ENCODE data around the gene WEE2. TPM values are rescaled to one million over a fixed set of nuclear protein-coding genes. Genes with fewer than 3 reads are reported as not detected.
A peak's percentile ranks its signal among the peaks of the same experiment; 100 is the strongest.

The WEE2 gene
- total RNA-seq, 6 experiments from 2014 or later, result not detected

GRCh38 chr7:141664450-141664849, 43.7 kb upstream of the WEE2 start:
- H3K36me3 ChIP-seq, result peaks cover 0 to 12% (median 5%) of the 10 kb centered on the region in 4 donors
- ATAC-seq, result peak; percentile 71 to 85 (median 78)

GRCh38 chr7:141665208-141666035, 42.7 kb upstream of the WEE2 start:
- Histone ChIP-seq H3K27ac (peak overlapping the region in 1 of 3 donors; percentile 50), H3K36me3 (peaks cover 0 to 12% (median 5%) of the 10 kb centered on the region in 4 donors)

More at GRCh38 chr7:141664450-141664849, 43.7 kb upstream of the WEE2 start:
- WGBS (ENCODE audit: insufficient coverage, low coverage, low lambda C conversion rate, missing lambda C conversion rate), result 40% methylated on average over 6 of the region's 6 CpGs
- H3K27ac ChIP-seq, result peak overlapping the region; percentile 50 to 68 (median 52)
- TF ChIP-seq POLR2A (IDR thresholded peaks at IDR 0.05) (no peak), CTCF (IDR thresholded peaks at IDR 0.05) (no peak)
- intact Hi-C loops (cut with DNase I), result no loop called here
- peaks cover 0 to 25% (median 12%) of the 10 kb centered on the region in 4 donors for H3K4me1 ChIP-seq
- peak in 1 of 3 donors; percentile 64 for DNase-seq
- H3K4me3 ChIP-seq, result no peak overlapping the region
- H3K9me3 ChIP-seq, result no peaks in the 10 kb centered on the region
- no peaks in the 10 kb centered on the region for H3K27me3 ChIP-seq

GRCh38 chr7:141666071-141666470, 42.1 kb upstream of the WEE2 start:
- H3K27ac ChIP-seq, result no peak overlapping the region

More at GRCh38 chr7:141665208-141666035, 42.7 kb upstream of the WEE2 start:
- Histone ChIP-seq H3K27me3 (no peaks in the 10 kb centered on the region), H3K4me3 (no peak overlapping the region), H3K4me1 (peaks cover 0 to 25% (median 12%) of the 10 kb centered on the region in 4 donors), H3K9me3 (no peaks in the 10 kb centered on the region)
- intact Hi-C loops (cut with DNase I), result no loop called here
- no peak for ATAC-seq
- no peak for TF ChIP-seq POLR2A (IDR thresholded peaks at IDR 0.05)
- TF ChIP-seq CTCF (IDR thresholded peaks at IDR 0.05), result no peak
- 86% methylated on average over 5 of the region's 18 CpGs for WGBS (ENCODE audit: insufficient coverage, low coverage, low lambda C conversion rate, missing lambda C conversion rate)
- no peak for DNase-seq

GRCh38 chr7:141668853-141669252, 39.3 kb upstream of the WEE2 start:
- Histone ChIP-seq H3K9me3 (no peaks in the 10 kb centered on the region), H3K4me1 (peaks cover 0 to 15% (median 5%) of the 10 kb centered on the region in 4 donors), H3K27me3 (no peaks in the 10 kb centered on the region), H3K4me3 (no peak overlapping the region), H3K27ac (no peak overlapping the region), H3K36me3 (peaks cover 0 to 7% (median 0%) of the 10 kb centered on the region in 4 donors)
- ATAC-seq (no peak), DNase-seq (no peak)
- WGBS (ENCODE audit: insufficient coverage, low coverage, low lambda C conversion rate, missing lambda C conversion rate), result 88% methylated on average over 2 of the region's 2 CpGs
- intact Hi-C loops (cut with DNase I), result no loop called here
- no peak for TF ChIP-seq POLR2A (IDR thresholded peaks at IDR 0.05)
- no peak for TF ChIP-seq CTCF (IDR thresholded peaks at IDR 0.05)

More at GRCh38 chr7:141666071-141666470, 42.1 kb upstream of the WEE2 start:
- Histone ChIP-seq H3K27me3 (no peaks in the 10 kb centered on the region), H3K36me3 (peaks cover 0 to 12% (median 5%) of the 10 kb centered on the region in 4 donors), H3K4me3 (no peak overlapping the region), H3K9me3 (no peaks in the 10 kb centered on the region), H3K4me1 (peaks cover 0 to 25% (median 12%) of the 10 kb centered on the region in 4 donors)
- 81% methylated on average over 4 of the region's 4 CpGs for WGBS (ENCODE audit: insufficient coverage, low coverage, low lambda C conversion rate, missing lambda C conversion rate)
- TF ChIP-seq CTCF (IDR thresholded peaks at IDR 0.05) (no peak), POLR2A (IDR thresholded peaks at IDR 0.05) (no peak)
- DNase-seq, result no peak
- intact Hi-C loops (cut with DNase I), result no loop called here
- no peak for ATAC-seq
